Bone marrow (tissue), 2 donors: ENCODE data around the gene PAQR4.
"Not testable (repeated sequence)": the region's sequence is repeated elsewhere in the genome, so short reads cannot be mapped to it uniquely, and the experiment has no call there.

ENCODE experiments used
- DNase-seq, 2 donors: peaks; one replicate each; lab custom pipeline; 2025; lab: John Stamatoyannopoulos, UW

Gene PAQR4

GRCh38 chr16:2943716-2944115 is 25.4 kb upstream of the PAQR4 start:
- not testable (repeated sequence) for DNase-seq

- DNase-seq: no peak
Observed at GRCh38 chr16:2946649-2947048, 22.5 kb upstream of the PAQR4 start.

GRCh38 chr16:2948807-2949704 is 20.1 kb upstream of the PAQR4 start:
- no peak for DNase-seq

GRCh38 chr16:2949705-2950352 is 19.3 kb upstream of the PAQR4 start:
- no peak for DNase-seq

- DNase-seq: no peak
Observed at GRCh38 chr16:2950353-2950724, 18.8 kb upstream of the PAQR4 start.

- no peak for DNase-seq
Observed at GRCh38 chr16:2950773-2951172, 18.4 kb upstream of the PAQR4 start.

GRCh38 chr16:2952679-2953078 is 16.5 kb upstream of the PAQR4 start:
- DNase-seq: no peak

GRCh38 chr16:2953706-2954627 is 15.2 kb upstream of the PAQR4 start:
- DNase-seq: no peak

- DNase-seq: no peak
Observed at GRCh38 chr16:2954656-2955381, 14.3 kb upstream of the PAQR4 start.

GRCh38 chr16:2955438-2955778 is 13.7 kb upstream of the PAQR4 start:
- DNase-seq: no peak

- DNase-seq: no peak
Observed at GRCh38 chr16:2955779-2956578, 13.2 kb upstream of the PAQR4 start.

- no peak for DNase-seq
Observed at GRCh38 chr16:2956579-2956956, 12.6 kb upstream of the PAQR4 start.

GRCh38 chr16:2959206-2959605 is 9.9 kb upstream of the PAQR4 start:
- DNase-seq: no peak

- DNase-seq: no peak
Observed at GRCh38 chr16:2960183-2961010, 8.8 kb upstream of the PAQR4 start.

GRCh38 chr16:2962334-2963073 is 6.6 kb upstream of the PAQR4 start:
- DNase-seq: no peak

- DNase-seq: no peak
Observed at GRCh38 chr16:2963074-2963722, 6.0 kb upstream of the PAQR4 start.

GRCh38 chr16:2963723-2964474 is 5.2 kb upstream of the PAQR4 start, which contains the start of gene KREMEN2:
TSS of gene KREMEN2 (plus strand) at chr16:2964275. CDS start at chr16:2964521, 246 bp downstream.
- DNase-seq: no peak
